Endodermal cell (in vitro differentiated cells): ENCODE data around the gene MAD2L2. TPM values are rescaled to one million over a fixed set of nuclear protein-coding genes. Genes with fewer than 3 reads are reported as not detected.
A peak's percentile ranks its signal among the peaks of the same experiment; 100 is the strongest.

Source experiments
- DNase-seq: peaks from one replicate; pipeline ENCODE4 v3.0.0-alpha.2; 2017
- H3K27ac ChIP-seq: 2 replicates; pipeline ENCODE4 v1.5.1; 2013; ENCODE audit warnings: mild to moderate bottlenecking, low read depth, low read length, moderate library complexity
- H3K27me3 ChIP-seq: 2 replicates; pipeline ENCODE4 v1.6.1; 2013; ENCODE audit warnings: mild to moderate bottlenecking, low read length, moderate library complexity; ENCODE audit not compliant: insufficient read depth, control insufficient read depth, poor library complexity, severe bottlenecking
- H3K36me3 ChIP-seq: 2 replicates; pipeline ENCODE4 v1.7.0; 2013; ENCODE audit warnings: mild to moderate bottlenecking, low read length, moderate library complexity; ENCODE audit not compliant: control insufficient read depth, insufficient read depth
- H3K4me1 ChIP-seq: one replicate; pipeline ENCODE4 v1.7.0; 2013; ENCODE audit warnings: low read length; ENCODE audit not compliant: control insufficient read depth, insufficient read depth
- H3K4me3 ChIP-seq: 2 replicates; pipeline ENCODE4 v1.5.1; 2013; ENCODE audit warnings: mild to moderate bottlenecking, low read length, moderate library complexity
- H3K9ac ChIP-seq: 2 replicates; pipeline ENCODE4 v1.6.1; 2013; ENCODE audit warnings: mild to moderate bottlenecking, low read length, moderate library complexity; ENCODE audit not compliant: poor library complexity, severe bottlenecking; ENCODE audit errors: extremely low read depth
- H3K9me3 ChIP-seq: 2 replicates; pipeline ENCODE4 v1.6.1; 2013; ENCODE audit warnings: mild to moderate bottlenecking, low read length, moderate library complexity; ENCODE audit not compliant: control insufficient read depth
- H3K27ac Mint-ChIP-seq: 2 replicates; pipeline ENCODE4 v1.8.0; 2020; ENCODE audit warnings: mixed read lengths
- H3K27me3 Mint-ChIP-seq: 2 replicates; pipeline ENCODE4 v1.8.0; 2021; ENCODE audit warnings: mild to moderate bottlenecking, mixed read lengths; ENCODE audit not compliant: insufficient read depth
- H3K36me3 Mint-ChIP-seq: 2 replicates; pipeline ENCODE4 v1.8.0; 2020; ENCODE audit warnings: low read depth, mixed read lengths
- H3K4me1 Mint-ChIP-seq: 2 replicates; pipeline ENCODE4 v1.8.0; 2020; ENCODE audit warnings: mixed read lengths
- H3K4me3 Mint-ChIP-seq: 2 replicates; pipeline ENCODE4 v1.8.0; 2020; ENCODE audit warnings: mild to moderate bottlenecking, moderate library complexity, mixed read lengths
- H3K9me3 Mint-ChIP-seq: 2 replicates; pipeline ENCODE4 v1.8.0; 2020; ENCODE audit warnings: mild to moderate bottlenecking, mixed read lengths
- CTCF ChIP-seq: fragments of 200-600 bp; sonication (generic); conservative IDR thresholded peaks from 2 replicates; pipeline ENCODE4 v1.5.0; 2021; ENCODE audit warnings: antibody characterized with exemption, mild to moderate bottlenecking
- WGBS, 2 experiments: methylation state at CpG; one replicate each; pipeline versions ENCODE4 v1.1.5 to v1.1.7; 2013; ENCODE audit warnings: missing lambda C conversion rate in 2 of 2, mixed read lengths in 1 of 2; ENCODE audit not compliant: insufficient coverage in 1 of 2, insufficient read length in 1 of 2; 5-methylcytosine and 5-hydroxymethylcytosine counted together
- total RNA-seq, 2 donors: library from RNA; stranded (reverse); fragmentation: NEBNext Ultra II Directional in 1 of 2; extraction: Animal tissue kit (Norgen Biotek cat#: 25700) in 1 of 2; gene quantifications; 2 replicates in 1 of 2; 3 replicates in 1 of 2; pipeline ENCODE4 v1.2.1, GENCODE V29; 2021

MAD2L2 gene
- total RNA-seq, 2 donors from 2014 or later, result 128 to 132 TPM

DNA sequence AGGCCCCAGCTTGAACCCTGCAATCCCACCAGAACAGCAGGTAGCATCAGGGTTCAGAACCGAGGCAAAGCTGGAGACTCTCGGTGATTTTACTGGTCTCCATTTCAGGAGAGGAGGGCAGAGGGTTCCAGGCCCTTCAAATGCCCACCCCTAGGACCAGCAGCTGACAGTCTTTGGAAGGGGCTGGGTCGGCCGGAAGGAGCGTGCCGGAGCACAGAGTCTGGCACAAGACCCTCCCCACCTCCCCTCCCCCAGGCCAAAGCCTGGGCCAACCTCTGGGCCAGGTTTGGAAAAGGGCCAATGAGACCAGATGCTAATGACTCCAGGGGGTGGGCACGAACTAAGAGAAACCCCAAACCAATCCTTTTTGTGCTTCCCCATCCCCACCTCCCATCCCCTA, 33.6 kb downstream of the MAD2L2 start:
- no peak for DNase-seq
- 68 to 90% methylated on average over 3 to 7 of the region's 7 CpGs for WGBS, 2 experiments
- H3K36me3 ChIP-seq, result no peaks in the 10 kb centered on the region
- no peaks in the 10 kb centered on the region for H3K9me3 ChIP-seq
- no peak overlapping the region for H3K27ac Mint-ChIP-seq
- no peaks in the 10 kb centered on the region for H3K4me1 ChIP-seq
- H3K27me3 ChIP-seq, result peaks cover 43% of the 10 kb centered on the region
- H3K9me3 Mint-ChIP-seq, result no peaks in the 10 kb centered on the region
- H3K9ac ChIP-seq, result no peak overlapping the region
- H3K36me3 Mint-ChIP-seq, result no peaks in the 10 kb centered on the region
- H3K4me3 Mint-ChIP-seq, result no peak overlapping the region
- H3K4me1 Mint-ChIP-seq, result peaks cover 2% of the 10 kb centered on the region
- peaks cover 34% of the 10 kb centered on the region for H3K27me3 Mint-ChIP-seq
- H3K27ac ChIP-seq, result no peak overlapping the region
- no peak overlapping the region for H3K4me3 ChIP-seq
- TF ChIP-seq CTCF, result no peak

- WGBS, 2 experiments, result 83 to 94% methylated on average over 7 to 9 of the region's 9 CpGs
- DNase-seq, result no peak
- Histone ChIP-seq H3K27ac (no peak overlapping the region), H3K9me3 (no peaks in the 10 kb centered on the region), H3K4me1 (no peaks in the 10 kb centered on the region), H3K36me3 (no peaks in the 10 kb centered on the region), H3K27me3 (peaks cover 33% of the 10 kb centered on the region), H3K9ac (no peak overlapping the region), H3K4me3 (no peak overlapping the region)
- peaks cover 24% of the 10 kb centered on the region for H3K27me3 Mint-ChIP-seq
- H3K4me1 Mint-ChIP-seq, result peaks cover 7% of the 10 kb centered on the region
- no peaks in the 10 kb centered on the region for H3K36me3 Mint-ChIP-seq
- H3K27ac Mint-ChIP-seq, result no peak overlapping the region
- no peak overlapping the region for H3K4me3 Mint-ChIP-seq
- no peak for TF ChIP-seq CTCF
- H3K9me3 Mint-ChIP-seq, result no peaks in the 10 kb centered on the region
Observed at GRCh38 chr1:11646317-11646716, 34.6 kb downstream of the MAD2L2 start.

GRCh38 chr1:11645670-11646265, 35.2 kb downstream of the MAD2L2 start:
- Histone ChIP-seq H3K4me1 (no peaks in the 10 kb centered on the region), H3K36me3 (no peaks in the 10 kb centered on the region), H3K4me3 (no peak overlapping the region), H3K27ac (no peak overlapping the region), H3K9me3 (no peaks in the 10 kb centered on the region), H3K27me3 (peaks cover 27% of the 10 kb centered on the region), H3K9ac (no peak overlapping the region)
- Mint-ChIP-seq H3K36me3 (no peaks in the 10 kb centered on the region), H3K9me3 (no peaks in the 10 kb centered on the region), H3K4me1 (peaks cover 7% of the 10 kb centered on the region), H3K4me3 (no peak overlapping the region), H3K27ac (no peak overlapping the region), H3K27me3 (peaks cover 18% of the 10 kb centered on the region)
- TF ChIP-seq CTCF, result peak; percentile 95
- DNase-seq, result peak; percentile 95
- WGBS, 2 experiments, result 45 to 47% methylated on average over 4 to 8 of the region's 8 CpGs
